ENCODE results near the gene HHLA2. TPM values are rescaled to one million over a fixed set of nuclear protein-coding genes. Genes with fewer than 3 reads are reported as not detected.

The HHLA2 gene
- total RNA-seq, 1 experiment from 2014 or later: 0.07 TPM

DNA sequence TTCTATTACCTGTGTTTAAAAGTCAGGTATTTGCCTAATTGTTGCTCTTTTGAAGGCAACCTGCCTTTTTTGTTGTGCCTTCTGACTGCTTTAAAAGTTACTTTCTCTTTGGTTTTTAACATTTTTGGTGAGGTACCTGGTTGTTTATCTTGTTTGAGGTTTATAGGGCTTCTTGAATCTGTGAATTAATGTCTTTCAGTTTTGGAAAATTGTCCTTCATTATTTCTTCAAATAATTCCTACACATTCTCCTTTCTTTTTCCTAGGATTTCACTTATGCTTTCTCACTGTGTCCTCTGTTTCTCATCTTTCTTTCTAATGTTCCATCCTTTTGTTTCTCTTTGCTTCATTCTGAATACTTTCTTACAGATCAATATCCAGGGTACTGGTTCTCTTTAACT lies 30.8 kb downstream of the HHLA2 start:
- DNase-seq (ENCODE audit: low spot score) (no peak), ATAC-seq (no peak)
- TF ChIP-seq JUN (CRISPR knock-in tag; IDR thresholded peaks at IDR 0.05) (no peak), CBFB (CRISPR knock-in tag; IDR thresholded peaks at IDR 0.05; ENCODE audit: low read depth) (no peak)
- ChIA-PET POLR2A (no interaction called here), CTCF (no interaction called here)
- H3K4me3 Mint-ChIP-seq: no peak overlapping the region
- H3K4me1 Mint-ChIP-seq: peaks cover 2% of the 10 kb centered on the region
- no peaks in the 10 kb centered on the region for H3K27me3 Mint-ChIP-seq (ENCODE audit: low read depth)
- no peak overlapping the region for H3K27ac Mint-ChIP-seq
- H3K36me3 Mint-ChIP-seq: no peaks in the 10 kb centered on the region
- H3K9me3 Mint-ChIP-seq: peaks cover 4% of the 10 kb centered on the region

DNA sequence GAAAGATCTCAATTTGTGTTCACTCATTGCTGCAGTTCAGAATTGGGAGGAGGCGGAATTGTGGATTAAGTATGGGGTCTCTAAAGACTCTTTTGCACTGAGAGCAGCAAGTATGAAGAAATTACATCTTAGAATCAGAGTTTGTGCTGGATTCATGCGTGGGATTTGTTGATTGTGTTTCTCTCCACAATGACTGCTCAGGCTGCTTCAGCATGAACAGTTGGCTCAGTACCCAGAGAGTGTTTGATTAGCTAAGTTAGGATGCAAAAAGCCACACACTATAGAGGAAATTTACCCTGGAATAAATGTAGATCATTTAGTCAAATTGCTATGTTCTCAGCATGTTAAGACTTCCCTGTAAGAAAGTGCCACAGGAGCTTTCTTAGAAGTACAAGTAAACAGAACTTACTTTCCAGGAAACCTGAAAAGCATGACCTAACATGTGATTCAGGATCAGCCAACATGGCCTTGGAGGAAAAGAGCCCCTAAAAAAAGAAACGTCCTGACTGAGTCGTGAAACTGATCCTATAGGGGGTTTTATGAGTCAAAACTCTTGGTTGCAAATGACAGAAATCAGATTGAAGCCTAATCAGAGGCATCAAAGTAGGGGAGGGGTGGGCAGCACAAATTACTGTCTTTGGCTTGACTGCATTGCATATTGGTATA lies 32.6 kb downstream of the HHLA2 start:
- no peaks in the 10 kb centered on the region; the same call in 1 of the 2 replicates for H3K4me1 Mint-ChIP-seq
- POLR2A ChIA-PET: no interaction called here
- DNase-seq (ENCODE audit: low spot score) (no peak), ATAC-seq (no peak)
- H3K9me3 Mint-ChIP-seq: peaks cover 4% of the 10 kb centered on the region
- H3K27ac Mint-ChIP-seq: no peak overlapping the region
- TF ChIP-seq IRF2 (CRISPR knock-in tag; IDR thresholded peaks at IDR 0.05; ENCODE audit: borderline replicate concordance, low read depth) (no peak), ZNF263 (CRISPR knock-in tag; IDR thresholded peaks at IDR 0.05; ENCODE audit: low read depth) (no peak), ZNF423 (CRISPR knock-in tag; IDR thresholded peaks at IDR 0.05) (no peak), PREB (CRISPR knock-in tag; IDR thresholded peaks at IDR 0.05; ENCODE audit: borderline replicate concordance) (no peak), ZNF121 (CRISPR knock-in tag; IDR thresholded peaks at IDR 0.05) (no peak), FOXP1 (CRISPR knock-in tag; IDR thresholded peaks at IDR 0.05; ENCODE audit: borderline replicate concordance) (no peak), FOXJ3 (CRISPR knock-in tag; IDR thresholded peaks at IDR 0.05; ENCODE audit: borderline replicate concordance) (no peak), JAZF1 (CRISPR knock-in tag; IDR thresholded peaks at IDR 0.05) (no peak), FOXP4 (CRISPR knock-in tag; IDR thresholded peaks at IDR 0.05) (no peak), ATF3 (CRISPR knock-in tag; conservative IDR thresholded peaks at IDR 0.05) (no peak)
- TF ChIP-seq, protein P1, sequence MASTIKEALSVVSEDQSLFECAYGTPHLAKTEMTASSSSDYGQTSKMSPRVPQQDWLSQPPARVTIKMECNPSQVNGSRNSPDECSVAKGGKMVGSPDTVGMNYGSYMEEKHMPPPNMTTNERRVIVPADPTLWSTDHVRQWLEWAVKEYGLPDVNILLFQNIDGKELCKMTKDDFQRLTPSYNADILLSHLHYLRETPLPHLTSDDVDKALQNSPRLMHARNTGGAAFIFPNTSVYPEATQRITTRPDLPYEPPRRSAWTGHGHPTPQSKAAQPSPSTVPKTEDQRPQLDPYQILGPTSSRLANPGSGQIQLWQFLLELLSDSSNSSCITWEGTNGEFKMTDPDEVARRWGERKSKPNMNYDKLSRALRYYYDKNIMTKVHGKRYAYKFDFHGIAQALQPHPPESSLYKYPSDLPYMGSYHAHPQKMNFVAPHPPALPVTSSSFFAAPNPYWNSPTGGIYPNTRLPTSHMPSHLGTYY (CRISPR knock-in tag; IDR thresholded peaks at IDR 0.05): no peak
- TF ChIP-seq, protein P2, sequence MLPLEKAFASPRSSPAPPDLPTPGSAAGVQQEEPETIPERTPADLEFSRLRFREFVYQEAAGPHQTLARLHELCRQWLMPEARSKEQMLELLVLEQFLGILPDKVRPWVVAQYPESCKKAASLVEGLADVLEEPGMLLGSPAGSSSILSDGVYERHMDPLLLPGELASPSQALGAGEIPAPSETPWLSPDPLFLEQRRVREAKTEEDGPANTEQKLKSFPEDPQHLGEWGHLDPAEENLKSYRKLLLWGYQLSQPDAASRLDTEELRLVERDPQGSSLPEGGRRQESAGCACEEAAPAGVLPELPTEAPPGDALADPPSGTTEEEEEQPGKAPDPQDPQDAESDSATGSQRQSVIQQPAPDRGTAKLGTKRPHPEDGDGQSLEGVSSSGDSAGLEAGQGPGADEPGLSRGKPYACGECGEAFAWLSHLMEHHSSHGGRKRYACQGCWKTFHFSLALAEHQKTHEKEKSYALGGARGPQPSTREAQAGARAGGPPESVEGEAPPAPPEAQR (CRISPR knock-in tag; IDR thresholded peaks at IDR 0.05): no peak
- no peaks in the 10 kb centered on the region for H3K36me3 Mint-ChIP-seq
- H3K4me3 Mint-ChIP-seq: no peak overlapping the region
- no peaks in the 10 kb centered on the region for H3K27me3 Mint-ChIP-seq (ENCODE audit: low read depth)
- CTCF ChIA-PET: no interaction called here

GRCh38 chr3:108329508-108329907 lies 33.2 kb downstream of the HHLA2 start:
- H3K27ac Mint-ChIP-seq: no peak overlapping the region
- no peak overlapping the region for H3K4me3 Mint-ChIP-seq
- DNase-seq (ENCODE audit: low spot score) (no peak), ATAC-seq (no peak)
- H3K36me3 Mint-ChIP-seq: no peaks in the 10 kb centered on the region
- peaks cover 4% of the 10 kb centered on the region for H3K9me3 Mint-ChIP-seq
- ChIA-PET CTCF (no interaction called here), POLR2A (no interaction called here)
- H3K4me1 Mint-ChIP-seq: no peaks in the 10 kb centered on the region; the same call in 1 of the 2 replicates
- H3K27me3 Mint-ChIP-seq (ENCODE audit: low read depth): no peaks in the 10 kb centered on the region
- TF ChIP-seq ZMAT4 (CRISPR knock-in tag; IDR thresholded peaks at IDR 0.05) (no peak), ZNF138 (CRISPR knock-in tag; conservative IDR thresholded peaks at IDR 0.05) (no peak), STAT6 (CRISPR knock-in tag; conservative IDR thresholded peaks at IDR 0.05; ENCODE audit: low read depth) (no peak)
- TF ChIP-seq, protein P3, sequence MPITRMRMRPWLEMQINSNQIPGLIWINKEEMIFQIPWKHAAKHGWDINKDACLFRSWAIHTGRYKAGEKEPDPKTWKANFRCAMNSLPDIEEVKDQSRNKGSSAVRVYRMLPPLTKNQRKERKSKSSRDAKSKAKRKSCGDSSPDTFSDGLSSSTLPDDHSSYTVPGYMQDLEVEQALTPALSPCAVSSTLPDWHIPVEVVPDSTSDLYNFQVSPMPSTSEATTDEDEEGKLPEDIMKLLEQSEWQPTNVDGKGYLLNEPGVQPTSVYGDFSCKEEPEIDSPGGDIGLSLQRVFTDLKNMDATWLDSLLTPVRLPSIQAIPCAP (CRISPR knock-in tag; IDR thresholded peaks at IDR 0.05): no peak
- TF ChIP-seq, protein P4, sequence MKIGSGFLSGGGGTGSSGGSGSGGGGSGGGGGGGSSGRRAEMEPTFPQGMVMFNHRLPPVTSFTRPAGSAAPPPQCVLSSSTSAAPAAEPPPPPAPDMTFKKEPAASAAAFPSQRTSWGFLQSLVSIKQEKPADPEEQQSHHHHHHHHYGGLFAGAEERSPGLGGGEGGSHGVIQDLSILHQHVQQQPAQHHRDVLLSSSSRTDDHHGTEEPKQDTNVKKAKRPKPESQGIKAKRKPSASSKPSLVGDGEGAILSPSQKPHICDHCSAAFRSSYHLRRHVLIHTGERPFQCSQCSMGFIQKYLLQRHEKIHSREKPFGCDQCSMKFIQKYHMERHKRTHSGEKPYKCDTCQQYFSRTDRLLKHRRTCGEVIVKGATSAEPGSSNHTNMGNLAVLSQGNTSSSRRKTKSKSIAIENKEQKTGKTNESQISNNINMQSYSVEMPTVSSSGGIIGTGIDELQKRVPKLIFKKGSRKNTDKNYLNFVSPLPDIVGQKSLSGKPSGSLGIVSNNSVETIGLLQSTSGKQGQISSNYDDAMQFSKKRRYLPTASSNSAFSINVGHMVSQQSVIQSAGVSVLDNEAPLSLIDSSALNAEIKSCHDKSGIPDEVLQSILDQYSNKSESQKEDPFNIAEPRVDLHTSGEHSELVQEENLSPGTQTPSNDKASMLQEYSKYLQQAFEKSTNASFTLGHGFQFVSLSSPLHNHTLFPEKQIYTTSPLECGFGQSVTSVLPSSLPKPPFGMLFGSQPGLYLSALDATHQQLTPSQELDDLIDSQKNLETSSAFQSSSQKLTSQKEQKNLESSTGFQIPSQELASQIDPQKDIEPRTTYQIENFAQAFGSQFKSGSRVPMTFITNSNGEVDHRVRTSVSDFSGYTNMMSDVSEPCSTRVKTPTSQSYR (CRISPR knock-in tag; IDR thresholded peaks at IDR 0.05): no peak

Measured in WTC11 (cell line).